PC-3 (cell line): ENCODE data around the gene STK32C. TPM values are rescaled to one million over a fixed set of nuclear protein-coding genes. Genes with fewer than 3 reads are reported as not detected.

Source experiments
- ATAC-seq: fragments of 200-7000 bp; cut with Tn5 transposase; 2 replicates; pipeline ENCODE4 v1.9.1; 2020; ENCODE audit warnings: mild to moderate bottlenecking, moderate library complexity
- BruUV-seq: library from RNA; stranded (reverse); fragments of 400-500 nt; replicated peaks from 2 replicates; lab custom pipeline; 2021; lab: Mats Ljungman, UMichigan
- CTCF ChIA-PET: fragments of 300-600 bp; sonication (Branson Sonifier 250); formaldehyde crosslinking; loops from one replicate; lab custom pipeline; 2022; ENCODE audit warnings: antibody characterized with exemption; lab: Charles Lee
- POLR2A ChIA-PET: fragments of 300-600 bp; sonication (Branson Sonifier 250); formaldehyde crosslinking; loops from one replicate; lab custom pipeline; 2022; ENCODE audit warnings: antibody characterized with exemption; ENCODE audit not compliant: unreplicated experiment; lab: Charles Lee
- DNase-seq: peaks from one replicate; pipeline ENCODE4 v3.0.0-alpha.2; 2015
- H2AFZ ChIP-seq: fragments of 300-600 bp; sonication (generic); 2 replicates; pipeline ENCODE4 v1.6.0; 2016; ENCODE audit warnings: antibody characterized with exemption, low read length
- H3F3A ChIP-seq: fragments of 300-600 bp; sonication (generic); one replicate; pipeline ENCODE4 v1.6.0; 2017; ENCODE audit warnings: antibody characterized with exemption, low read length, control low read depth, mild to moderate bottlenecking; ENCODE audit not compliant: unreplicated experiment
- H3K27ac ChIP-seq: fragments of 300-600 bp; sonication (generic); 2 replicates; pipeline ENCODE4 v1.5.1; 2016; ENCODE audit warnings: mild to moderate bottlenecking, low read length
- H3K27me3 ChIP-seq: fragments of 300-600 bp; sonication (generic); 2 replicates; pipeline ENCODE4 v1.6.1; 2016; ENCODE audit warnings: low read length, mixed read lengths
- H3K36me3 ChIP-seq: fragments of 300-600 bp; sonication (generic); 2 replicates; pipeline ENCODE4 v1.6.1; 2016; ENCODE audit warnings: low read depth, mixed run types, low read length, mixed read lengths
- H3K4me1 ChIP-seq: fragments of 300-600 bp; sonication (generic); 2 replicates; pipeline ENCODE4 v1.5.1; 2016; ENCODE audit warnings: low read length; ENCODE audit not compliant: insufficient read depth
- H3K4me2 ChIP-seq: fragments of 300-600 bp; sonication (generic); 2 replicates; pipeline ENCODE4 v1.6.0; 2016; ENCODE audit warnings: low read length
- H3K4me3 ChIP-seq: fragments of 300-600 bp; sonication (generic); 2 replicates; pipeline ENCODE4 v1.5.1; 2016; ENCODE audit warnings: mild to moderate bottlenecking, low read length, mixed read lengths
- H3K79me2 ChIP-seq: fragments of 300-600 bp; sonication (generic); 2 replicates; pipeline ENCODE4 v1.6.1; 2017; ENCODE audit warnings: low read length, mixed read lengths
- H3K9ac ChIP-seq: fragments of 300-600 bp; sonication (generic); 2 replicates; pipeline ENCODE4 v1.6.0; 2016; ENCODE audit warnings: mild to moderate bottlenecking, low read length
- H3K9me2 ChIP-seq: fragments of 300-600 bp; sonication (generic); replicated peaks from 2 replicates; pipeline ENCODE4 v1.6.1; 2016; ENCODE audit warnings: mixed run types, low read length, mixed read lengths
- H3K9me3 ChIP-seq: fragments of 300-600 bp; sonication (generic); 2 replicates; pipeline ENCODE4 v1.6.1; 2016; ENCODE audit warnings: low read length, mixed read lengths
- H4K20me1 ChIP-seq: fragments of 300-600 bp; sonication (generic); 2 replicates; pipeline ENCODE4 v1.6.1; 2016; ENCODE audit warnings: low read length, mixed read lengths
- EZH2 ChIP-seq: fragments of 300-600 bp; sonication (generic); IDR thresholded peaks from one replicate; pipeline ENCODE4 v1.6.1; 2017; ENCODE audit warnings: antibody characterized with exemption, mild to moderate bottlenecking, low read length; ENCODE audit not compliant: unreplicated experiment
- EZH2phosphoT487 ChIP-seq: fragments of 300-600 bp; sonication (generic); IDR thresholded peaks from 2 replicates; pipeline ENCODE4 v1.6.1; 2018; ENCODE audit warnings: mild to moderate bottlenecking, antibody characterized with exemption, low read length, borderline replicate concordance
- intact Hi-C: fragments of 100-400 bp; cut with micrococcal nuclease; formaldehyde crosslinking; loops from 2 replicates; pipeline ENCODE4 v1.9.0; 2023
- total RNA-seq: library from RNA; depleted of rRNA; stranded (reverse); fragments of >200 nt; gene quantifications from 2 replicates; pipeline ENCODE4 v1.2.3, GENCODE V29; 2014
- TF ChIP-seq, protein P1 (sequence below): fragments of 300-600 bp; sonication (generic); conservative IDR thresholded peaks from 2 replicates; pipeline ENCODE4 v1.5.1; 2017; ENCODE audit warnings: antibody characterized with exemption, low read depth, mild to moderate bottlenecking, low read length

STK32C gene
- total RNA-seq, 1 experiment from 2014 or later = 28.3 TPM

DNA sequence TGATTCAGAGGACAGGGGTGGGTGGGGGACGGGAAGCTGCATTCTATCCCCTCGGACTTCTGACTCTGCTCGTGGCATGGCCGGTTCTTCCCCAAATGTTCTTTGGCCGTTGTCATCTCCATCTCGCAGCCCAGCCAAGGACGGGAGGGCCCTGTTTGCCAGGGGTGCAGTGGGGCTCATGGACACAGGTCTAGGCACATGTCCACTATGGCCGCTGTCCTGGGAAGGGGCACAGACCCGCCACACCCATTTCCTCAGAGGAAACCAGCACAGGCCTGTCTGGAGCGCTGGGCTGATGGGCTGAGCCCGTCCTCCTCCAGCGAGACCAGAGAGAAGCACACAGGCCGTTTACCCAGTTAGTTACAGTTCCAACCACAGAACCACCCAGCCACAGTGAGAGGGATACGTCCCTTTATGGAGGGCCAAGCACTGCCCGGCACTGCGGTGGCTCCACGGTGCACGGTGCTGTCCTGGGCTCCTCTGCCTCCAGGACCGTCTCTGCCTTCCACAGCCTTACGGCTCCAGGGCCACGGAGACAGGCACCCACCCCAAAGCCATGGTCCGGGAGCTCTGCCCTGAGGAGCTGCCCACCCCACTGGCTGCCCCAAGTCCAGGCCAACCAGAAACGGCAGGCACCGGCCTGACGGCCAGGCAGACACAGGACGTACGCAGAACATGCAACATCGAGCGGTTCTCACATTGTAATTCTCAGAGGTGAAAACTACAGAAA, 100.8 kb downstream of the STK32C start:
- Histone ChIP-seq H3K36me3 (no peaks in the 10 kb centered on the region), H4K20me1 (no peaks in the 10 kb centered on the region), H3K27me3 (no peaks in the 10 kb centered on the region), H3K4me1 (no peaks in the 10 kb centered on the region), H3F3A (no peaks in the 10 kb centered on the region), H2AFZ (no peak overlapping the region), H3K27ac (no peak overlapping the region), H3K79me2 (no peaks in the 10 kb centered on the region), H3K9me2 (no peaks in the 10 kb centered on the region), H3K4me2 (no peak overlapping the region), H3K9ac (no peak overlapping the region), H3K9me3 (no peaks in the 10 kb centered on the region), H3K4me3 (no peak overlapping the region)
- ATAC-seq = no peak
- intact Hi-C loops = no loop called here
- ChIA-PET POLR2A (no interaction called here), CTCF (no interaction called here)
- no peak for DNase-seq
- TF ChIP-seq, protein P1, sequence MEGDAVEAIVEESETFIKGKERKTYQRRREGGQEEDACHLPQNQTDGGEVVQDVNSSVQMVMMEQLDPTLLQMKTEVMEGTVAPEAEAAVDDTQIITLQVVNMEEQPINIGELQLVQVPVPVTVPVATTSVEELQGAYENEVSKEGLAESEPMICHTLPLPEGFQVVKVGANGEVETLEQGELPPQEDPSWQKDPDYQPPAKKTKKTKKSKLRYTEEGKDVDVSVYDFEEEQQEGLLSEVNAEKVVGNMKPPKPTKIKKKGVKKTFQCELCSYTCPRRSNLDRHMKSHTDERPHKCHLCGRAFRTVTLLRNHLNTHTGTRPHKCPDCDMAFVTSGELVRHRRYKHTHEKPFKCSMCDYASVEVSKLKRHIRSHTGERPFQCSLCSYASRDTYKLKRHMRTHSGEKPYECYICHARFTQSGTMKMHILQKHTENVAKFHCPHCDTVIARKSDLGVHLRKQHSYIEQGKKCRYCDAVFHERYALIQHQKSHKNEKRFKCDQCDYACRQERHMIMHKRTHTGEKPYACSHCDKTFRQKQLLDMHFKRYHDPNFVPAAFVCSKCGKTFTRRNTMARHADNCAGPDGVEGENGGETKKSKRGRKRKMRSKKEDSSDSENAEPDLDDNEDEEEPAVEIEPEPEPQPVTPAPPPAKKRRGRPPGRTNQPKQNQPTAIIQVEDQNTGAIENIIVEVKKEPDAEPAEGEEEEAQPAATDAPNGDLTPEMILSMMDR = no peak
- TF ChIP-seq EZH2 (no peak), EZH2phosphoT487 (no peak)
- BruUV-seq = no TSS peak

GRCh38 chr10:132206377-132206745, 101.4 kb downstream of the STK32C start:
- ChIA-PET POLR2A (no interaction called here), CTCF (no interaction called here)
- H3K4me1 ChIP-seq = no peaks in the 10 kb centered on the region
- no peaks in the 10 kb centered on the region for H3K9me2 ChIP-seq
- H2AFZ ChIP-seq = no peak overlapping the region
- TF ChIP-seq EZH2 (no peak), EZH2phosphoT487 (no peak)
- TF ChIP-seq, protein P1 = no peak
- no peaks in the 10 kb centered on the region for H3K27me3 ChIP-seq
- H3K4me2 ChIP-seq = no peak overlapping the region
- no peaks in the 10 kb centered on the region for H3K36me3 ChIP-seq
- no peaks in the 10 kb centered on the region for H4K20me1 ChIP-seq
- no peaks in the 10 kb centered on the region for H3F3A ChIP-seq
- H3K9me3 ChIP-seq = no peaks in the 10 kb centered on the region
- DNase-seq (no peak), ATAC-seq (no peak)
- no peaks in the 10 kb centered on the region for H3K79me2 ChIP-seq
- intact Hi-C loops = no loop called here
- no TSS peak for BruUV-seq
- H3K4me3 ChIP-seq = no peak overlapping the region
- H3K9ac ChIP-seq = no peak overlapping the region
- H3K27ac ChIP-seq = no peak overlapping the region

DNA sequence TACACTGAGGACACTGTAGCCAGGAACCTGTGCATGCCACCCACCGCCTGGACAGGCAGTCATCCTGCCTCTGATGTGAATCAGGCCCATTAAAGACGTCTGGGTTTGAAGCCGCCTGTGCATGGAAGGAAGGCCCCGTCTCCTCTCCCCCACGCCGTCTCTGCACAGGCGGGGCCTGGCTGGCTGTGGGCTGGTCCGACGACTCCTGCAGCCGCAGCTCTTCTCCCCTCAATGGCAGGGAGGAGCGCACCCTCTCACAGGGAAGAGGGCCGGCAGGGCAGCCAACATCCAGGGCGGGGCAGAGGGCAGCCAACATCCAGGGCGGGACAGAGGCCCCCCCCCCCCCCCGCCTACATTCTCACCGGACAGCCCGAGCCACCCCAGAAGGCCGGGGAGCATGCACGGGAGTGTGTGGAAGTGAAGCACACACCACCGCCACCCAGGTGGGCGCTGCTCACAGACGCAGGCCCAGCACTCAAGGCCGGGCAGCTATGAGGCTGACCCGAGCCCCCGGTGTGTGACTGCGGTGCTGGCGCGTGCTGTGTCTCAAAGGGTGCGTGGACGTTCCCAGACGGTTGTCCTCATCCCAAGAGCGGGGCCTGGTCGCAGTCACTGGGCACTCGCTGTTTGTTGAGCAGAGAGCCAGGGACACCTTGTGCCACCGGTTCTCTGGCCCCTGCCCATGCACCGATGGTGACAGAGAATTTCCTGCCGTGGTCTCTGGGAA, 101.9 kb downstream of the STK32C start:
- CTCF ChIA-PET = no interaction called here
- POLR2A ChIA-PET = no interaction called here
- intact Hi-C loops = no loop called here

More for the DNA sequence above, 101.9 kb downstream of the STK32C start:
- H3K9me3 ChIP-seq = no peaks in the 10 kb centered on the region
- no peak overlapping the region for H3K4me2 ChIP-seq
- H3K9ac ChIP-seq = no peak overlapping the region
- ATAC-seq (no peak), DNase-seq (no peak)
- H3K36me3 ChIP-seq = no peaks in the 10 kb centered on the region
- H3K4me3 ChIP-seq = no peak overlapping the region
- no peak overlapping the region for H3K27ac ChIP-seq
- H3K27me3 ChIP-seq = no peaks in the 10 kb centered on the region
- no peaks in the 10 kb centered on the region for H3K79me2 ChIP-seq
- no peak overlapping the region for H2AFZ ChIP-seq
- H3F3A ChIP-seq = no peaks in the 10 kb centered on the region
- TF ChIP-seq EZH2phosphoT487 = no peak
- H3K4me1 ChIP-seq = no peaks in the 10 kb centered on the region
- no peaks in the 10 kb centered on the region for H4K20me1 ChIP-seq
- no TSS peak for BruUV-seq
- H3K9me2 ChIP-seq = no peaks in the 10 kb centered on the region
